ENCODE data around the gene FOSL2.

Gene FOSL2

DNA sequence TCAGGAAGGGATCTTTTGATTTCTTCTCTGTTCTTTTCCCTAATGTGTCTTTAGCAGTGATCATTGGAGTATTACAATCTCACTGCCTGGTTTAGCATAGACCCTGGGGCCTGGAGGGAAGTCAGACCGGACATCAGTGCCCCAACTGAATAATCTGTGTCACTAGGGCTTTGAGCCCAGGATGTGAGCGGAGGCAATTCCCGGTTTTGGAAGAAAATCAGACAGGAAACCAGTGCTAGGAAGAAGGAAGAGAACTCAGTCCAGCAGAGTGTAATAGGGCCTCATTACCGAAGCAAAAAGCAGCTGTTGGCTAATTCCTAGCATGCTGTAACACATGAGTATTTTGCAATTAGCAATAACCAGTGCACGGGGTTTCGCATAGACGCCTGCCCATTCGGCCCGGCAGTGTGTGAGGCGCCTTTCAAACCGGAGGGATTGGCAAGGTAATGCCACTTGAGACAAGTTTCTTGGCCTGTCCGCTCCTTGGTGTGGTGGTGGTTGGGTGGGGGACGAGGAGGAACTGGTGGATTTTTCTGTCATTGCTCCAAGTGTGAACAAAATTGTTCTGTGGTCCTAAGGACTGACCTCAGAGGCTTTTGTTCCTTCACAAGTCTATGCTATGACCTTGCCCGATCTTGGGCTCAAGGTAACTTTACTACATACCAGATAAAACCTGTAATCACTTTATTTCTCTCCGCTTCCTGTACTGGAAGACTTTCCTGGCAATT lies 2.8 kb downstream of the FOSL2 start:
- Histone ChIP-seq H3K4me2 (ENCODE audit: low read depth, low read length, poor library complexity, severe bottlenecking) (peak overlapping the region; percentile 95), H3K4me1 (ENCODE audit: insufficient read depth, low read length, poor library complexity, severe bottlenecking) (peaks cover 43% of the 10 kb centered on the region), H2AFZ (ENCODE audit: low read length) (no peak overlapping the region), H3F3A (ENCODE audit: low read depth) (no peaks in the 10 kb centered on the region), H3K27me3 (ENCODE audit: insufficient read depth, low read length, poor library complexity, severe bottlenecking) (peaks cover 5% of the 10 kb centered on the region), H3K36me3 (ENCODE audit: insufficient read depth, low read length) (peaks cover 15% of the 10 kb centered on the region; the same call in 1 of the 2 replicates), H3K79me2 (ENCODE audit: insufficient read depth, low read length) (peaks cover 80% of the 10 kb centered on the region), H3K4me3 (ENCODE audit: low read length, poor library complexity, severe bottlenecking) (peak overlapping the region; percentile 83), H3K9ac (ENCODE audit: low read depth, low read length, poor library complexity, severe bottlenecking) (peak overlapping the region; percentile 87), H3K9me2 (replicated peaks; ENCODE audit: low read depth, low read length) (no peaks in the 10 kb centered on the region), H3K9me3 (ENCODE audit: insufficient read depth, low read depth, low read length) (no peaks in the 10 kb centered on the region), H4K20me1 (ENCODE audit: insufficient read depth, low read length, poor library complexity, severe bottlenecking) (peaks cover 70% of the 10 kb centered on the region)
- TF ChIP-seq CTCF (conservative IDR thresholded peaks at IDR 0.05; ENCODE audit: low read length), result no peak
- no peak for TF ChIP-seq EZH2phosphoT487 (IDR thresholded peaks at IDR 0.05; ENCODE audit: borderline replicate concordance)

DNA sequence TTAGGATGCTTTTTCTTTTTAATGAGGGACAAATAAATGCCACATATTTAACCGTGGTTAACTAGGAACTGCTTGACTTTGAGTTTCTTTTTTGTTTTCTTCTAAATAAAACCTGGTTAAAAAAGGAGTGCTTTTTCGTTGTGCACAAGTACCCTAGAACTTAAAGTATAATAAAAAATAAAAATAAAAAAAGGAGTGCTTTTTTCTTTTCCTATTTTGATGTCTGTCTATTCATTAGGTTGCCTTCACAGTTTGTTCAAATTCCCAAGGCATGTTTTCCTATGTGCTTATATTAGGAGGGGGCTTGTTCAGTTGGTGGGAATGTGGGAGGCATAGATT lies 4.4 kb downstream of the FOSL2 start:
- H3K36me3 ChIP-seq (ENCODE audit: insufficient read depth, low read length), result peaks cover 29% of the 10 kb centered on the region
- peaks cover 50% of the 10 kb centered on the region for H3K4me1 ChIP-seq (ENCODE audit: insufficient read depth, low read length, poor library complexity, severe bottlenecking)

GRCh38 chr2:28398101-28398834 lies 5.6 kb downstream of the FOSL2 start:
- Histone ChIP-seq H3K79me2 (ENCODE audit: insufficient read depth, low read length) (peaks cover 100% of the 10 kb centered on the region), H3K9ac (ENCODE audit: low read depth, low read length, poor library complexity, severe bottlenecking) (peak overlapping the region; percentile 87), H3F3A (ENCODE audit: low read depth) (no peaks in the 10 kb centered on the region), H3K4me1 (ENCODE audit: insufficient read depth, low read length, poor library complexity, severe bottlenecking) (peaks cover 63% of the 10 kb centered on the region), H3K4me3 (ENCODE audit: low read length, poor library complexity, severe bottlenecking) (peak overlapping the region; percentile 83), H3K4me2 (ENCODE audit: low read depth, low read length, poor library complexity, severe bottlenecking) (peak overlapping the region; percentile 95), H2AFZ (ENCODE audit: low read length) (no peak overlapping the region), H4K20me1 (ENCODE audit: insufficient read depth, low read length, poor library complexity, severe bottlenecking) (peaks cover 98% of the 10 kb centered on the region), H3K36me3 (ENCODE audit: insufficient read depth, low read length) (peaks cover 41% of the 10 kb centered on the region), H3K9me3 (ENCODE audit: insufficient read depth, low read depth, low read length) (no peaks in the 10 kb centered on the region), H3K9me2 (replicated peaks; ENCODE audit: low read depth, low read length) (no peaks in the 10 kb centered on the region), H3K27me3 (ENCODE audit: insufficient read depth, low read length, poor library complexity, severe bottlenecking) (peaks cover 1% of the 10 kb centered on the region)
- TF ChIP-seq EZH2phosphoT487 (IDR thresholded peaks at IDR 0.05; ENCODE audit: borderline replicate concordance) (no peak), CTCF (conservative IDR thresholded peaks at IDR 0.05; ENCODE audit: low read length) (no peak)

More for the DNA sequence above, 4.4 kb downstream of the FOSL2 start:
- Histone ChIP-seq H3K79me2 (ENCODE audit: insufficient read depth, low read length) (peaks cover 92% of the 10 kb centered on the region), H3K9me2 (replicated peaks; ENCODE audit: low read depth, low read length) (no peaks in the 10 kb centered on the region), H3K27me3 (ENCODE audit: insufficient read depth, low read length, poor library complexity, severe bottlenecking) (peaks cover 5% of the 10 kb centered on the region), H4K20me1 (ENCODE audit: insufficient read depth, low read length, poor library complexity, severe bottlenecking) (peaks cover 85% of the 10 kb centered on the region), H3F3A (ENCODE audit: low read depth) (no peaks in the 10 kb centered on the region), H3K4me2 (ENCODE audit: low read depth, low read length, poor library complexity, severe bottlenecking) (peak overlapping the region; percentile 95), H3K9ac (ENCODE audit: low read depth, low read length, poor library complexity, severe bottlenecking) (peak overlapping the region; percentile 87), H2AFZ (ENCODE audit: low read length) (no peak overlapping the region), H3K4me3 (ENCODE audit: low read length, poor library complexity, severe bottlenecking) (peak overlapping the region; percentile 83), H3K9me3 (ENCODE audit: insufficient read depth, low read depth, low read length) (no peaks in the 10 kb centered on the region)
- no peak for TF ChIP-seq CTCF (conservative IDR thresholded peaks at IDR 0.05; ENCODE audit: low read length)

All from Loucy (cell line).